NCI-H146 (cell line): Measurements from ENCODE around the gene ABTB1.
"Not testable (repeated sequence)": the region's sequence is repeated elsewhere in the genome, so short reads cannot be mapped to it uniquely, and the experiment has no call there.

Experiments used
- DNase-seq: peaks from one replicate; lab custom pipeline; 2025; lab: John Stamatoyannopoulos, UW

The ABTB1 gene

DNA sequence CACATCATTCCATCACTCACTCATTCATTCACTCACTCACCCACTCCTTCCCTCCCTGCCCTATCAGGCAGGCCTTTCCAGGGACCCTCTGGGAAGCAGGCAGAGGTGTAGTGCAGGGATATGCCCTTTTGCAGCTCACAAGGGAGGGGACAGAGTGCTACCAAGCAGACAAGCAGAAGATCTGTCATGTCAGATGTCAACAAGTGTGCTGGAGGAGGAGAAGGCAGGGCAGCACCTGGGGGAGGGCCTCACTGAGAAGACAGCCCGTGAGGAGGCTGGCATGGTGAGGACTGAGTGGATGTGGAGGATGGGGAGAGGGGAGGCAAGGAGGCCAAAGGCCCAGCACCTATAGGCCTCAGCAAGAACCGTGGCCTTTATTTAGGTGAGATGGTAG is 15.3 kb downstream of the ABTB1 start:
- DNase-seq = no peak

GRCh38 chr3:127688416-127689265 is 15.9 kb downstream of the ABTB1 start:
- DNase-seq = peak; percentile 88

DNA sequence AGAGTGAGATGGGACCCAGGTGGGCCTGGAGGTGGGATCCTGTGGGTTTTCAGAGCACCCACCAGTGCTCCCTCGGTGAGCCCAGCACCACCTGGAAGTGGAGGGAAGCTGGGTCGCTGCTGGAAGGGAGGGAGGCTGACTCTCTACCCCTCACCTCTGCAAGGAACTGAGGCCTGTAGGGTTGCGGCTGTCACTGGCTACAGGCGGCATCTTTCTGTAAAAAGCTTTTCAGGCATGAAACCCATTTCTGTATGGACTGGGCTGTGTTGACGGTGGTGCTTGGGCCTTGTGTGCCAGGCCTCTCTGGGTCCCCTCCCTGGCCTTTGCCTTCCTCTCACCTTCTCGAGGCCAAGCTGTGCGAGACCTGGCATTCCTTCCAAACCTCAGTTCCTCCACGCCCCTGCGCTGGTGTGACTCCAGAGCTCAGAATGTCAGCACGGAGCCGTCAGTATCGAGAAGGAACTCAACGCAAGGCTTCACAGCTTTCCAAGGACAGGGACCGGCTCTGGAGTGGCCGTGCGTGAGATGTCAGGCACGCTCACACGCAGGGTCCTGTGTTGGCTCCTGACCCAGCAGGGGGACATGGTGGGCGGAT is 16.6 kb downstream of the ABTB1 start:
- no peak for DNase-seq

GRCh38 chr3:127690106-127690505 is 17.4 kb downstream of the ABTB1 start:
- no peak for DNase-seq

DNA sequence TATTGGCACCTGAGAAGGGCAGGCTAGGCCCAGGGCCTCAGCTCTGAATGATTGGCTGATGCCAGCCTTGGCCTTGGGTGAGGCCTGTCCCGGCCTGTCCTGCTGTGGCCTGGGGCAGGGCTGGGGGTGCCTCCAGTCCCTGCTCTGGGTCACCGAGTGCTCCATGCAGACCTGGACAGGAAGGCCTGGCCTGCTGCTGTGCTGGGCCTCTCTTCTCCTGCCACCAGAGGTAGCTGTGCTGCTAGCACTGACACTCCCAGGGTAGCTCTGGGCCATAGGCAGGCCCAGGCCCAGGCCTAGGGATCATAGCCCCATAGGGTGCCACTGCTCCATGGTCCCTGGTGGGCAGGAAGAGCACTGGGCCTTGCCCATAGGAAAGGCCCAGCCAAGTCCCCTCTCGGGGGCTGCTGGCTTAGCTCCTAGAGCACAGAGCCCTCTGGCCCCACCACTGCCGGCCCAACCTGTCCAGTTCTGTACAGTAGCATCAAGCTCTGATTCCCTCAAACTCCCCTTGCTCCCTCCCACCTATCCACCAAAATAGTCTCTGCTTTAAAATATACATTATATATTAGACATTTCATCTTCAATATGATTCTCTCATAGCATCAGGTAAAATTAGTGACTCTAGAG is 18.2 kb downstream of the ABTB1 start:
- DNase-seq = peak; percentile 39

DNA sequence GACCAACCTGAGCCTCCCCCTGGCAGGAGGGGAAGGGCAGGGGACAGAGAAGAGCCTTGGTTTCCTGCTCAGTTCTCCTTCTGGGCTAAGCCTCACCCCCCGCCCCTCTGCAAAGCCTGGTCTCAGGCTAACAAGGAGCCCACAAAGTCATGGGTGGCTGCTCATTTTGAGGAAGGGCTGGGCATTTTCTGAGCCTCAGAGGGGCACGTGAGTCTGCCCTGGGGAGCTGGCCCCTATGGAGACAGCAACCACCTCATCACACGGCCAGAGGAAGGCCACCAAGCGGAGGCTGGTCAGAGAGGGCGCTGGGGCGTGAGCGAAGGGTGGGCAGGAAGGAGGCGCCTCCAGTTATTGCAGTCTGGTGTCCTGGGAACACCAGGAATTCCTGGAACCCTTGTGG is 18.7 kb downstream of the ABTB1 start:
- no peak for DNase-seq

DNA sequence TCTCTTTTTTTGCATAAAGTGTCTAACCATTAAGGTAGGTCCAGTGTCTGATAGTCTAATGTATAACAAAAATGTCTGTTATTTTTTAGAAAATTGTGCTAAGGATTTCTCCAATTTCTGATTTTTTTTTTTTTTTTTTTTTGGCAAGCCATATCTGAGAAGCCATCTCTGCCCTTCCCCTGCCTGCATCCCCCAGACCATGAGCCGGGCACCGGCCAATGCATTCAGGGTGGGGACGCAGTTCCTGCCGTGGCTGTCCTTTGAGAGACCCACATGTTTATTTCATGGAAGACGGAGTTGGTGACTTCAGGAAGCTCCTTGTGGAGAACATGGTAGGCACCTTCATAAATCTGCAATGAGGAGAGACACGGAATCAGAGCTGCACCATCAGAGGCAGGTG is 19.2 kb downstream of the ABTB1 start:
- no peak for DNase-seq

- DNase-seq = no peak
Observed at GRCh38 chr3:127692501-127693335, 20.0 kb downstream of the ABTB1 start.

DNA sequence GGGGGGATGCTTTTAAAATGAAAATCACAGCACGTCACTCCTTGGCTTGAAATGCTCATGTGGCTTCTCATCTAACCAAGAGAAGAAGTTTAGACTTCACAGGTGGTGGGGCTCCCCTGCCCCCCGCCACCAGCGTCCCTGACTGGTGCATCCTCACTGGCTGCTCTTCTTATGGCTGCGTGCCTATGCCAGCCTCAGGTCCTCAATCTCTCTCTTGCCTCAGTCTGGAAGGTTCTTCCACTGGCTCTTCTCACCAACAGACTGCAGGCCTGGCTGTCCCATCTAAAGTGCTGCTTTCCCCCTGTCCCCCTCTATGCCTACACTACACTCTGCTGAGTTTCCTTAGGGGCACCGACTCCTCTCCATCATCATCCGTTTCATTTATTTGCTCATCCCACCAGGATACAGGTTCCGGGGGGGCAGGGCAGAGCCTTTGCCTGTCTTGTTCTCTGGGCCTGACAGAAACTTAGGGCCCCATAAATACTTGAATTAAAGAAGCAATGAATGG is 20.6 kb downstream of the ABTB1 start:
- DNase-seq = no peak

GRCh38 chr3:127694467-127695215 is 21.9 kb downstream of the ABTB1 start:
- DNase-seq = peak; percentile 67

GRCh38 chr3:127697551-127698240 is 24.9 kb downstream of the ABTB1 start:
- peak; percentile 78 for DNase-seq

- DNase-seq = no peak
Observed at GRCh38 chr3:127698286-127698685, 25.5 kb downstream of the ABTB1 start.

DNA sequence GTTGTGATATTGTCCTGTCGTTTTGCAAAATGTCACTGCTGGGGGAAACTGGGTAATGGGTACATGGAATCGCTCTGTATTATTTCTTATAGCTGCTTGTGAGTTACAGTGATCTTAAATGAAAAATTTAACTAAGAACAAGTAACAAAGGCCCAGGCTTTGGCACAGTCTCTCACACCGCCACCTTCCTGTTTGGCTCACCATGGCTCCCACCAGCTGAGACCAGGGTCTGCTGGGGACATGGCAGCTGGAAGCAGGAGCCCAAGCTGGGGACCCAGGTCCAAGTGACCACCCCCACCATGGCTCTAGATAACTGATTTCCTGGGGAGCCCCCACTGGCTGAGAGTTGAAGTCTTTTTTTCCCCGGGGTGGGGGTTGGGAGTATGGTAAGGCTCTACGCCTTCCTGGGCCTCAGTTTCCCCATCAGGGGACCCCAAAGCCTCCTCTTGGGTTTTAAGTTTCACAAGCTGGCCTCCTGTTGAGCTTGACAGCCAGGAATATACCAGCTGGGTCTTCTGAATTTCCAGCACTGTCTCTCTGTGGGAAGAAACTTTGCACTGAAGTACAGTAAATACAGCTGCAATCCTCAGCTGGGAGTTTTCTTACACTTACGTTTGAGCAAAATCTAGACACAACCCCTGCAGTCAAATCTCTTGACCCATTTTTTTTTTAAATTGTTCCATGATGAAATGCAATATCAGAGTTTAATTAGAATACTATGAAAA is 26.1 kb downstream of the ABTB1 start:
- DNase-seq = no peak

- no peak for DNase-seq
Observed at GRCh38 chr3:127699416-127700300, 26.9 kb downstream of the ABTB1 start.

- DNase-seq = no peak
Observed at GRCh38 chr3:127700406-127700805, 27.7 kb downstream of the ABTB1 start.

DNA sequence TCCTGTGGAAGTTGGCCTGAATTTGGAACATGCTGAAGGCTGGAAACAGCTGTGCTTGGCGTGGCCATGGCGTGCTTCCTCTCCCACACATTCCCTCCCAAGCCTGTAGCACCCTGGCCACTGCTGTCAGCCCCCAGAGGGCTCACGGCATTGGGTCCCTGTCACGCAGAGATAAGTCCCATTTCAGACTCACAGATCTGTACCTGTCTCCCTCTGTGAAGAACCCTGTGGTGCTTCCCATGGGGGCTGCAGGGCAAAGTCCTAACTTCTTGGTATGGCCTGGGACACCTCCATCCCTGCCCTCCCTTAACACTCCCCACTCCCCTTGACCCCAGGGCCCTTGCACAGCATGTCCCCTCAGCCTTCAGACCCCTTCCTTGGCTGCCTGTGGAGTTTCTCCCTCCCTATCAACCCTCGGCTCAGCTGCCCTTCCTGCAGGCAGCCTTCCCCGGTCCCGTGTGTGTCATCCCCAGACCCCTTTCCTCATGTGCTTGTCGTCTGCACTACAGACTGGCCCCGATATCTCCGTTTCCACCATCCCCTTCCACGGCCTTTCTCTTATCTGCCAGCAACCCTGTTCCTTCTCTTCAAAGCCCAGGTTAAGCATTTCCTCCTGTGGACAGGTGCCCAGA is 28.6 kb downstream of the ABTB1 start:
- no peak for DNase-seq

GRCh38 chr3:127702151-127702578 is 29.4 kb downstream of the ABTB1 start:
- DNase-seq = no peak

GRCh38 chr3:127704840-127705239 is 32.1 kb downstream of the ABTB1 start:
- not testable (repeated sequence) for DNase-seq
